ENCODE measurements around the gene CDK4.

The CDK4 gene

GRCh38 chr12:57726151-57726883 is 25.8 kb downstream of the CDK4 start:
- peak; percentile 76 for TF ChIP-seq USF1 (IDR thresholded peaks at IDR 0.05)
- no peak for TF ChIP-seq CREB1 (IDR thresholded peaks at IDR 0.05; ENCODE audit: low read depth)
- TF ChIP-seq CEBPB (IDR thresholded peaks at IDR 0.05), result no peak
- peak; percentile 66 for TF ChIP-seq RAD21 (IDR thresholded peaks at IDR 0.05; ENCODE audit: low read depth)
- TF ChIP-seq MAX (IDR thresholded peaks at IDR 0.05), result peak; percentile 22
- TF ChIP-seq TCF12 (IDR thresholded peaks at IDR 0.05; ENCODE audit: low read depth), result peak; percentile 12; the same call in 1 of the 2 replicates
- no peak for TF ChIP-seq REST (IDR thresholded peaks at IDR 0.05; ENCODE audit: low read depth)
- TF ChIP-seq TAF1 (IDR thresholded peaks at IDR 0.05; ENCODE audit: low read depth), result no peak; the same call in 1 of the 2 replicates
- no peak; the same call in 1 of the 2 replicates for TF ChIP-seq EP300 (IDR thresholded peaks at IDR 0.05; ENCODE audit: borderline replicate concordance)
- TF ChIP-seq FOXM1 (IDR thresholded peaks at IDR 0.05; ENCODE audit: borderline replicate concordance, low read depth), result no peak
- TF ChIP-seq EGR1 (IDR thresholded peaks at IDR 0.05), result peak; percentile 48; the same call in 1 of the 2 replicates
- 0 out of 2 replicates have a peak, but pooled peaks have one; percentile 29 for TF ChIP-seq YY1 (IDR thresholded peaks at IDR 0.05; ENCODE audit: low read depth)
- peak; percentile 83; the same call in 1 of the 2 replicates for TF ChIP-seq ZBTB7A (IDR thresholded peaks at IDR 0.05; ENCODE audit: low read depth)
- TF ChIP-seq NFIC (IDR thresholded peaks at IDR 0.05), result no peak
- no peak for TF ChIP-seq TEAD4 (IDR thresholded peaks at IDR 0.05)

- TF ChIP-seq CEBPB (IDR thresholded peaks at IDR 0.05), result no peak
- 0 out of 2 replicates have a peak, but pooled peaks have one; percentile 37 for TF ChIP-seq MAX (IDR thresholded peaks at IDR 0.05)
- no peak; the same call in 1 of the 2 replicates for TF ChIP-seq ZBTB7A (IDR thresholded peaks at IDR 0.05; ENCODE audit: low read depth)
- TF ChIP-seq RAD21 (IDR thresholded peaks at IDR 0.05; ENCODE audit: low read depth), result no peak
- no peak for TF ChIP-seq FOXM1 (IDR thresholded peaks at IDR 0.05; ENCODE audit: borderline replicate concordance, low read depth)
These were observed 26.3 kb downstream of the CDK4 start for GRCh38 chr12:57725851-57726150.

- TF ChIP-seq MAX (IDR thresholded peaks at IDR 0.05) (no peak), ZBTB7A (IDR thresholded peaks at IDR 0.05; ENCODE audit: low read depth) (peak; percentile 2; the same call in 1 of the 2 replicates)
These were observed 27.0 kb downstream of the CDK4 start for GRCh38 chr12:57724936-57725740.

GRCh38 chr12:57724003-57724935 is 27.8 kb downstream of the CDK4 start:
- TF ChIP-seq TCF12 (IDR thresholded peaks at IDR 0.05; ENCODE audit: low read depth) (no peak), EGR1 (IDR thresholded peaks at IDR 0.05) (no peak), YY1 (IDR thresholded peaks at IDR 0.05; ENCODE audit: low read depth) (no peak), MAX (IDR thresholded peaks at IDR 0.05) (no peak), CREB1 (IDR thresholded peaks at IDR 0.05; ENCODE audit: low read depth) (no peak), TAF1 (IDR thresholded peaks at IDR 0.05; ENCODE audit: low read depth) (no peak), USF1 (IDR thresholded peaks at IDR 0.05) (no peak), REST (IDR thresholded peaks at IDR 0.05; ENCODE audit: low read depth) (no peak), RAD21 (IDR thresholded peaks at IDR 0.05; ENCODE audit: low read depth) (no peak), FOXM1 (IDR thresholded peaks at IDR 0.05; ENCODE audit: borderline replicate concordance, low read depth) (no peak), TEAD4 (IDR thresholded peaks at IDR 0.05) (no peak), EP300 (IDR thresholded peaks at IDR 0.05; ENCODE audit: borderline replicate concordance) (no peak), NFIC (IDR thresholded peaks at IDR 0.05) (no peak), CEBPB (IDR thresholded peaks at IDR 0.05) (no peak), ZBTB7A (IDR thresholded peaks at IDR 0.05; ENCODE audit: low read depth) (no peak)
